Fibroblast of villous mesenchyme (primary cell): ENCODE results near the gene VMO1. TPM values are rescaled to one million over a fixed set of nuclear protein-coding genes. Genes with fewer than 3 reads are reported as not detected.

Source experiments
- DNase-seq: peaks from one replicate; pipeline ENCODE4 v3.0.0-alpha.2; 2010; ENCODE audit warnings: low read depth
- H3K4me3 ChIP-seq: 2 replicates; pipeline ENCODE4 v1.5.1; 2011; ENCODE audit warnings: low read depth, mild to moderate bottlenecking, low read length
- CTCF ChIP-seq: IDR thresholded peaks from 2 replicates; pipeline ENCODE4 v1.5.1; 2012; ENCODE audit warnings: low read depth, mild to moderate bottlenecking, low read length; ENCODE audit not compliant: insufficient read depth
- total RNA-seq: library from RNA; depleted of rRNA; stranded (reverse); fragments of >200 nt; gene quantifications from 2 replicates; pipeline ENCODE4 v1.2.3, GENCODE V29; 2012

VMO1 gene
- total RNA-seq, 1 donor = not detected

- no peak for DNase-seq
- H3K4me3 ChIP-seq = no peak overlapping the region
- no peak for TF ChIP-seq CTCF
Observed at GRCh38 chr17:4811471-4811870, 25.3 kb upstream of the VMO1 start.

- H3K4me3 ChIP-seq = no peak overlapping the region
- DNase-seq = no peak
- TF ChIP-seq CTCF = no peak
Observed at GRCh38 chr17:4810696-4811290, 24.6 kb upstream of the VMO1 start.

- no peak for TF ChIP-seq CTCF
- no peak overlapping the region for H3K4me3 ChIP-seq
- DNase-seq = no peak
Observed at GRCh38 chr17:4808378-4808767, 22.2 kb upstream of the VMO1 start.

GRCh38 chr17:4807605-4808377 lies 21.6 kb upstream of the VMO1 start:
- TF ChIP-seq CTCF = no peak
- no peak for DNase-seq
- peak overlapping the region; percentile 76 for H3K4me3 ChIP-seq

GRCh38 chr17:4806777-4807604 lies 20.8 kb upstream of the VMO1 start, which contains the start of gene PLD2:
Gene PLD2 (plus strand): TSS chr17:4807152. CDS start chr17:4807773, 621 bp downstream.
- H3K4me3 ChIP-seq = peak within 1 kb of the TSS; percentile 76
- peak; percentile 73 for DNase-seq
- TF ChIP-seq CTCF = no peak

GRCh38 chr17:4806456-4806776 lies 20.3 kb upstream of the VMO1 start:
- H3K4me3 ChIP-seq = peak overlapping the region; percentile 72
- no peak for TF ChIP-seq CTCF
- DNase-seq = no peak
